CD8-positive, alpha-beta memory T cell (primary cell): Measurements from ENCODE around the gene GNG4. TPM values are rescaled to one million over a fixed set of nuclear protein-coding genes. Genes with fewer than 3 reads are reported as not detected.

Experiments used
- CTCF ChIA-PET: fragments of 350-600 bp; sonication (Branson Sonifier 250); formaldehyde crosslinking; loops from one replicate; lab custom pipeline; 2021; ENCODE audit warnings: antibody characterized with exemption; lab: Charles Lee
- POLR2A ChIA-PET: fragments of 350-600 bp; sonication (Branson Sonifier 250); formaldehyde crosslinking; loops from one replicate; lab custom pipeline; 2021; ENCODE audit warnings: antibody characterized with exemption; lab: Charles Lee
- DNase-seq, 5 donors: peaks; one replicate each; pipeline versions ENCODE4 v3.0.0 to v3.0.0-alpha.2; 2020 to 2022; ENCODE audit warnings: mixed read lengths in 1 of 5
- H3K27ac ChIP-seq: one replicate; pipeline ENCODE4 v1.7.0; 2013; ENCODE audit warnings: low read depth, mild to moderate bottlenecking, low read length, moderate library complexity
- H3K27me3 ChIP-seq: 2 replicates; pipeline ENCODE4 v1.7.0; 2013; ENCODE audit warnings: low read length, mild to moderate bottlenecking; ENCODE audit not compliant: insufficient read depth, poor library complexity, severe bottlenecking
- H3K36me3 ChIP-seq: 2 replicates; pipeline ENCODE4 v1.7.0; 2013; ENCODE audit warnings: mild to moderate bottlenecking, low read length, moderate library complexity; ENCODE audit not compliant: insufficient read depth
- H3K4me1 ChIP-seq: 2 replicates; pipeline ENCODE4 v1.7.0; 2013; ENCODE audit warnings: mild to moderate bottlenecking, low read length, moderate library complexity; ENCODE audit not compliant: insufficient read depth
- H3K4me3 ChIP-seq: 2 replicates; pipeline ENCODE4 v1.7.0; 2013; ENCODE audit warnings: mild to moderate bottlenecking, low read length
- H3K9me3 ChIP-seq: 2 replicates; pipeline ENCODE4 v1.7.0; 2013; ENCODE audit warnings: mild to moderate bottlenecking, low read length
- H3K27ac Mint-ChIP-seq, 8 donors: one replicate each; pipeline ENCODE4 v1.8.0; 2020 to 2021; ENCODE audit warnings: mixed read lengths in 8 of 8, mild to moderate bottlenecking in 6 of 8, inconsistent platforms in 3 of 8, moderate library complexity in 3 of 8
- H3K27me3 Mint-ChIP-seq, 2 donors: one replicate each; pipeline ENCODE4 v1.8.0; 2020 to 2021; ENCODE audit warnings: mixed read lengths in 2 of 2, mild to moderate bottlenecking in 1 of 2, moderate library complexity in 1 of 2
- H3K36me3 Mint-ChIP-seq, 3 donors: one replicate each; pipeline ENCODE4 v1.8.0; 2020 to 2021; ENCODE audit warnings: mixed read lengths in 3 of 3, inconsistent platforms in 1 of 3, mild to moderate bottlenecking in 1 of 3
- H3K4me1 Mint-ChIP-seq, 3 donors: one replicate each; pipeline ENCODE4 v1.8.0; 2020 to 2021; ENCODE audit warnings: mixed read lengths in 3 of 3, inconsistent platforms in 1 of 3, mild to moderate bottlenecking in 1 of 3
- H3K4me3 Mint-ChIP-seq, 7 donors: one replicate each; pipeline ENCODE4 v1.8.0; 2020 to 2021; ENCODE audit warnings: mixed read lengths in 7 of 7, mild to moderate bottlenecking in 6 of 7, moderate library complexity in 4 of 7, inconsistent platforms in 2 of 7
- H3K9me3 Mint-ChIP-seq, 5 donors: one replicate each; pipeline ENCODE4 v1.8.0; 2020 to 2022; ENCODE audit warnings: mixed read lengths in 5 of 5, mild to moderate bottlenecking in 3 of 5, moderate library complexity in 2 of 5, inconsistent platforms in 1 of 5
- polyA plus RNA-seq: library from polyadenylated mRNA; unstranded; fragments of 300-500 nt; fragmentation: Illumina TruSeq; gene quantifications from one replicate; pipeline ENCODE4 v1.2.3, GENCODE V29; 2021
- total RNA-seq, 2 experiments: library from RNA; stranded (reverse); gene quantifications; one replicate each; pipeline ENCODE4 v1.2.3, GENCODE V29; 2021

The GNG4 gene
- total and polyA plus RNA-seq, 3 experiments from 2014 or later, result 5.2 to 5.6 TPM; not detected in 1

- H3K27me3 ChIP-seq, result no peaks in the 10 kb centered on the region
- peaks cover 11 to 15% (median 13%) of the 10 kb centered on the region in 3 donors for H3K4me1 Mint-ChIP-seq
- H3K4me1 ChIP-seq, result peaks cover 5% of the 10 kb centered on the region
- peaks cover 0 to 3% of the 10 kb centered on the region in 2 donors for H3K27me3 Mint-ChIP-seq
- no peaks in the 10 kb centered on the region for H3K9me3 Mint-ChIP-seq
- POLR2A ChIA-PET, result no interaction called here
- CTCF ChIA-PET, result interaction anchor here (0.7 kb wide), 1 partner anchor 59 kb away, joined by 3 read pairs; no protein-coding TSS in a partner anchor
- H3K4me3 ChIP-seq, result no peak overlapping the region
- no peak overlapping the region for H3K4me3 Mint-ChIP-seq
- no peak for DNase-seq
- H3K36me3 ChIP-seq, result no peaks in the 10 kb centered on the region
- no peak overlapping the region for H3K27ac ChIP-seq
- H3K36me3 Mint-ChIP-seq, result no peaks in the 10 kb centered on the region
- no peaks in the 10 kb centered on the region for H3K9me3 ChIP-seq
- H3K27ac Mint-ChIP-seq, result peak overlapping the region in 1 of 8 donors; percentile 1
Measured at GRCh38 chr1:235563513-235564061, 86.0 kb downstream of the GNG4 start.

- no peak overlapping the region for H3K4me3 ChIP-seq
Measured at GRCh38 chr1:235562589-235562988, 87.0 kb downstream of the GNG4 start.

GRCh38 chr1:235558621-235559169 lies 90.9 kb downstream of the GNG4 start:
- Mint-ChIP-seq H3K4me1 (no peaks in the 10 kb centered on the region), H3K9me3 (no peaks in the 10 kb centered on the region), H3K27me3 (no peaks in the 10 kb centered on the region), H3K27ac (no peak overlapping the region), H3K36me3 (no peaks in the 10 kb centered on the region), H3K4me3 (no peak overlapping the region)
- no peak for DNase-seq
- CTCF ChIA-PET, result interaction anchor here (0.6 kb wide), 1 partner anchor 172 kb away, joined by 3 read pairs; no protein-coding TSS in a partner anchor
- Histone ChIP-seq H3K9me3 (no peaks in the 10 kb centered on the region), H3K27ac (no peak overlapping the region), H3K4me1 (no peaks in the 10 kb centered on the region), H3K4me3 (no peak overlapping the region), H3K27me3 (no peaks in the 10 kb centered on the region), H3K36me3 (no peaks in the 10 kb centered on the region)
- POLR2A ChIA-PET, result no interaction called here

More at GRCh38 chr1:235562589-235562988, 87.0 kb downstream of the GNG4 start:
- Mint-ChIP-seq H3K27me3 (peaks cover 0 to 3% of the 10 kb centered on the region in 2 donors), H3K36me3 (no peaks in the 10 kb centered on the region), H3K27ac (no peak overlapping the region), H3K9me3 (no peaks in the 10 kb centered on the region), H3K4me3 (no peak overlapping the region), H3K4me1 (peaks cover 1 to 5% (median 4%) of the 10 kb centered on the region in 3 donors)
- no peaks in the 10 kb centered on the region for H3K36me3 ChIP-seq
- H3K27me3 ChIP-seq, result no peaks in the 10 kb centered on the region
- H3K27ac ChIP-seq, result no peak overlapping the region
- no peak for DNase-seq
- no peaks in the 10 kb centered on the region for H3K4me1 ChIP-seq
- no peaks in the 10 kb centered on the region for H3K9me3 ChIP-seq
- POLR2A ChIA-PET, result no interaction called here
- CTCF ChIA-PET, result no interaction called here

- peaks cover 3% of the 10 kb centered on the region for H3K27me3 ChIP-seq
- H3K9me3 ChIP-seq, result no peaks in the 10 kb centered on the region
- CTCF ChIA-PET, result interaction anchor here (1.4 kb wide), 1 partner anchor 29 kb away, joined by 4 read pairs; no protein-coding TSS in a partner anchor
- H3K4me1 Mint-ChIP-seq, result no peaks in the 10 kb centered on the region
- no peak overlapping the region for H3K27ac ChIP-seq
- POLR2A ChIA-PET, result no interaction called here
- no peaks in the 10 kb centered on the region for H3K36me3 Mint-ChIP-seq
- no peaks in the 10 kb centered on the region for H3K27me3 Mint-ChIP-seq
- no peak overlapping the region for H3K27ac Mint-ChIP-seq
- DNase-seq, result no peak
- H3K9me3 Mint-ChIP-seq, result no peaks in the 10 kb centered on the region
- H3K4me3 Mint-ChIP-seq, result no peak overlapping the region
- no peaks in the 10 kb centered on the region for H3K36me3 ChIP-seq
- H3K4me1 ChIP-seq, result no peaks in the 10 kb centered on the region
- no peak overlapping the region for H3K4me3 ChIP-seq
Measured at GRCh38 chr1:235557495-235557894, 92.1 kb downstream of the GNG4 start.

GRCh38 chr1:235556807-235557206 lies 92.8 kb downstream of the GNG4 start:
- H3K4me1 ChIP-seq, result no peaks in the 10 kb centered on the region
- H3K9me3 Mint-ChIP-seq, result peaks cover 0 to 2% (median 0%) of the 10 kb centered on the region in 5 donors
- no peaks in the 10 kb centered on the region for H3K27me3 Mint-ChIP-seq
- no peak overlapping the region for H3K4me3 Mint-ChIP-seq
- H3K36me3 ChIP-seq, result no peaks in the 10 kb centered on the region
- ChIA-PET POLR2A (no interaction called here), CTCF (interaction anchor here (1.4 kb wide), 1 partner anchor 28 kb away, joined by 4 read pairs; no protein-coding TSS in a partner anchor)
- no peak overlapping the region for H3K27ac Mint-ChIP-seq
- H3K27me3 ChIP-seq, result peaks cover 3% of the 10 kb centered on the region
- H3K27ac ChIP-seq, result no peak overlapping the region
- no peak overlapping the region for H3K4me3 ChIP-seq
- H3K36me3 Mint-ChIP-seq, result no peaks in the 10 kb centered on the region
- no peaks in the 10 kb centered on the region for H3K4me1 Mint-ChIP-seq
- H3K9me3 ChIP-seq, result no peaks in the 10 kb centered on the region
- no peak for DNase-seq

GRCh38 chr1:235553112-235553551 lies 96.5 kb downstream of the GNG4 start:
- ChIA-PET POLR2A (interaction anchor here (0.5 kb wide), 1 partner anchor 81 kb away, joined by 3 read pairs; no protein-coding TSS in a partner anchor), CTCF (no interaction called here)
- no peaks in the 10 kb centered on the region for H3K4me1 ChIP-seq
- H3K27me3 Mint-ChIP-seq, result peaks cover 0 to 5% of the 10 kb centered on the region in 2 donors
- H3K4me3 ChIP-seq, result no peak overlapping the region
- H3K36me3 ChIP-seq, result no peaks in the 10 kb centered on the region
- H3K9me3 Mint-ChIP-seq, result peaks cover 0 to 2% (median 0%) of the 10 kb centered on the region in 5 donors
- no peaks in the 10 kb centered on the region for H3K9me3 ChIP-seq
- H3K4me3 Mint-ChIP-seq, result no peak overlapping the region
- no peak for DNase-seq
- no peaks in the 10 kb centered on the region for H3K4me1 Mint-ChIP-seq
- H3K27ac ChIP-seq, result no peak overlapping the region
- no peak overlapping the region for H3K27ac Mint-ChIP-seq
- no peaks in the 10 kb centered on the region for H3K36me3 Mint-ChIP-seq
- peaks cover 3% of the 10 kb centered on the region for H3K27me3 ChIP-seq

GRCh38 chr1:235552146-235552716 lies 97.4 kb downstream of the GNG4 start:
- Histone ChIP-seq H3K4me3 (no peak overlapping the region), H3K4me1 (no peaks in the 10 kb centered on the region), H3K36me3 (no peaks in the 10 kb centered on the region), H3K27ac (no peak overlapping the region), H3K27me3 (peaks cover 3% of the 10 kb centered on the region), H3K9me3 (no peaks in the 10 kb centered on the region)
- Mint-ChIP-seq H3K27me3 (peaks cover 4 to 9% of the 10 kb centered on the region in 2 donors), H3K36me3 (no peaks in the 10 kb centered on the region), H3K4me1 (no peaks in the 10 kb centered on the region), H3K9me3 (peaks cover 0 to 2% (median 0%) of the 10 kb centered on the region in 5 donors), H3K4me3 (no peak overlapping the region), H3K27ac (no peak overlapping the region)
- CTCF ChIA-PET, result no interaction called here
- POLR2A ChIA-PET, result no interaction called here
- DNase-seq, result no peak
